Fibroblast of peridontal ligament (primary cell): ENCODE measurements around the gene ABCB6.
"Not testable (repeated sequence)": the region's sequence is repeated elsewhere in the genome, so short reads cannot be mapped to it uniquely, and the experiment has no call there.

Experiments used
- DNase-seq: peaks from one replicate; pipeline ENCODE4 v3.0.0-alpha.2; 2010; ENCODE audit errors: extremely low read depth

Gene ABCB6

GRCh38 chr2:219218732-219219701 lies at the start of gene ABCB6:
Gene ABCB6, minus strand, starts transcription at chr2:219218958. Its CDS starts 285 bp downstream, at chr2:219218673.
- peak; percentile 94 for DNase-seq

- DNase-seq = no peak
These were observed 49.5 kb upstream of the ABCB6 start for GRCh38 chr2:219268294-219268693.

GRCh38 chr2:219266886-219267285 lies 48.1 kb upstream of the ABCB6 start:
- DNase-seq = no peak

- no peak for DNase-seq
These were observed 47.5 kb upstream of the ABCB6 start for GRCh38 chr2:219266232-219266631.

- DNase-seq = no peak
These were observed 42.5 kb upstream of the ABCB6 start for GRCh38 chr2:219261024-219261855.

- DNase-seq = not testable (repeated sequence)
These were observed 40.2 kb upstream of the ABCB6 start for GRCh38 chr2:219258942-219259341.

- peak; percentile 31 for DNase-seq
These were observed 35.9 kb upstream of the ABCB6 start for GRCh38 chr2:219254590-219255201.

GRCh38 chr2:219253753-219254589 lies 35.2 kb upstream of the ABCB6 start, which contains the start of gene TUBA4A:
Gene TUBA4A, minus strand, starts transcription at chr2:219253918. Its CDS starts 60 bp downstream, at chr2:219253858.
- peak; percentile 35 for DNase-seq

GRCh38 chr2:219252900-219253752 lies 34.4 kb upstream of the ABCB6 start, which contains the start of gene TUBA4B:
Gene TUBA4B, plus strand, starts transcription at chr2:219253243. Its CDS starts 165 bp downstream, at chr2:219253408.
- DNase-seq = no peak

- DNase-seq = no peak
These were observed 33.8 kb upstream of the ABCB6 start for GRCh38 chr2:219252570-219252899.

GRCh38 chr2:219252084-219252483 lies 33.3 kb upstream of the ABCB6 start:
- no peak for DNase-seq

GRCh38 chr2:219251656-219252055 lies 32.9 kb upstream of the ABCB6 start:
- DNase-seq = peak; percentile 59

- no peak for DNase-seq
These were observed 31.5 kb upstream of the ABCB6 start for GRCh38 chr2:219250049-219250781.

- DNase-seq = peak; percentile 81
These were observed 30.6 kb upstream of the ABCB6 start for GRCh38 chr2:219249203-219249980.

GRCh38 chr2:219248845-219249202 lies 30.1 kb upstream of the ABCB6 start:
- no peak for DNase-seq

GRCh38 chr2:219247678-219248642 lies 29.2 kb upstream of the ABCB6 start:
- no peak for DNase-seq

- no peak for DNase-seq
These were observed 27.8 kb upstream of the ABCB6 start for GRCh38 chr2:219246559-219246958.

- no peak for DNase-seq
These were observed 27.1 kb upstream of the ABCB6 start for GRCh38 chr2:219245899-219246230.
